SU-DHL-6 (cell line): ENCODE results near the gene GPR22.

Experiments used
- H2AFZ ChIP-seq: fragments of 200-600 bp; sonication (generic); 2 replicates; pipeline ENCODE4 v1.6.1; 2014; ENCODE audit warnings: low read depth, mild to moderate bottlenecking, moderate library complexity, mixed read lengths, antibody characterized with exemption, low read length; ENCODE audit not compliant: severe bottlenecking
- H3F3A ChIP-seq: fragments of 200-600 bp; shearing (Covaris generic); 2 replicates; pipeline ENCODE4 v1.6.0; 2016; ENCODE audit warnings: antibody characterized with exemption, mild to moderate bottlenecking; ENCODE audit not compliant: insufficient read depth
- H3K27ac ChIP-seq: fragments of 200-600 bp; sonication (generic); 2 replicates; pipeline ENCODE4 v1.5.1; 2016; ENCODE audit warnings: low read depth, mild to moderate bottlenecking, low read length, moderate library complexity, mixed read lengths
- H3K27me3 ChIP-seq: fragments of 200-600 bp; sonication (generic), shearing (Covaris generic); 2 replicates; pipeline ENCODE4 v1.6.0; 2014; ENCODE audit warnings: mild to moderate bottlenecking, low read length
- H3K36me3 ChIP-seq: fragments of 200-600 bp; sonication (generic); 2 replicates; pipeline ENCODE4 v1.6.1; 2014; ENCODE audit warnings: mild to moderate bottlenecking, low read length, mixed read lengths
- H3K4me2 ChIP-seq: fragments of 300-600, 200-600 bp; shearing (Covaris generic), sonication (generic); 2 replicates; pipeline ENCODE4 v1.6.0; 2014; ENCODE audit warnings: low read length, low read depth, mild to moderate bottlenecking; ENCODE audit not compliant: poor library complexity, severe bottlenecking
- H3K4me3 ChIP-seq: fragments of 200-600 bp; sonication (generic); 2 replicates; pipeline ENCODE4 v1.5.1; 2014; ENCODE audit warnings: antibody characterized with exemption, low read length, mild to moderate bottlenecking, mixed read lengths; ENCODE audit not compliant: insufficient read depth, poor library complexity, severe bottlenecking
- H3K79me2 ChIP-seq: fragments of 200-600 bp; sonication (generic); 2 replicates; pipeline ENCODE4 v1.6.1; 2014; ENCODE audit warnings: mild to moderate bottlenecking, low read length, moderate library complexity; ENCODE audit not compliant: insufficient read depth
- H3K9ac ChIP-seq: fragments of 200-600 bp; sonication (generic); 2 replicates; pipeline ENCODE4 v1.7.0; 2014; ENCODE audit warnings: mild to moderate bottlenecking, low read length
- H3K9me2 ChIP-seq: fragments of 200-600 bp; sonication (generic); replicated peaks from 2 replicates; pipeline ENCODE4 v1.6.1; 2014; ENCODE audit warnings: low read length; ENCODE audit not compliant: insufficient read depth
- H3K9me3 ChIP-seq: fragments of 200-600 bp; sonication (generic); 2 replicates; pipeline ENCODE4 v1.6.1; 2014; ENCODE audit warnings: low read length, mixed read lengths; ENCODE audit not compliant: insufficient read depth
- H4K20me1 ChIP-seq: fragments of 200-600 bp; sonication (generic); 2 replicates; pipeline ENCODE4 v1.6.1; 2014; ENCODE audit warnings: low read depth, mild to moderate bottlenecking, antibody characterized with exemption, low read length, moderate library complexity, mixed read lengths
- EZH2phosphoT487 ChIP-seq: fragments of 200-600 bp; sonication (generic), shearing (Covaris generic); conservative IDR thresholded peaks from 2 replicates; pipeline ENCODE4 v1.6.1; 2018; ENCODE audit warnings: mild to moderate bottlenecking, antibody characterized with exemption, low read length, moderate library complexity, mixed read lengths
- TF ChIP-seq, protein P1 (sequence below): fragments of 200-600 bp; sonication (generic); IDR thresholded peaks from one replicate; pipeline ENCODE4 v1.5.1; 2017; ENCODE audit warnings: antibody characterized with exemption, mild to moderate bottlenecking, low read length, moderate library complexity; ENCODE audit not compliant: insufficient read depth, poor library complexity, severe bottlenecking

GPR22 gene

DNA sequence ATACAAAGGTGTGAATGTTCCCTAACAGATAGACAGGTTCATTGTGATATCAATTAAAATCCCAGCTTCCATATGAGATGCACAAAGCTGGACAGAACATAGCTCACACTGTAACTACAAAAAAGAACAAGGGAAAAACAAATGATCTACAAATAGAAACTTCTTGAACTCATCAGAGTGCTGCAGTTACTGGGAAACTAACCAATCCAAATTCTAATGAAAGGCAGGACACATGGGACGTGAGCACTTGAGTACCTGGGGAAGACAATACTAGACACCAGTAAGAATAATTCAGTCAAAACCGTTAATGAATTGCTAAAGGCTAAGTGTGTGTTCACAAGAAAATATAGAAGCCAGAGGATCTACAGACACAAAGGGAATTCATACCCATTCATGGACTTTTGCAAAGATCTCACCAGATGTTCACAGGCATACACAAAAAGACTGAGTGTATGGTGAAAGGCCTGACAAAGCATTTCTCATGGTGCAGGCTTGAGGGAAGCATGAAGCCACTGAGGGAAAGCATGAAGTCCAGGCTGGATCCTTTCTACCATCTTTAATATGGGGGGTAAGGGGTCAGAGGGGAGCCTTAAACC lies 7.8 kb upstream of the GPR22 start:
- Histone ChIP-seq H3K36me3 (no peaks in the 10 kb centered on the region), H3K27me3 (no peaks in the 10 kb centered on the region), H2AFZ (no peak overlapping the region), H3K4me3 (no peak overlapping the region), H4K20me1 (no peaks in the 10 kb centered on the region), H3F3A (no peaks in the 10 kb centered on the region), H3K27ac (no peak overlapping the region), H3K4me2 (no peak overlapping the region), H3K9me3 (no peaks in the 10 kb centered on the region), H3K9ac (no peak overlapping the region), H3K79me2 (no peaks in the 10 kb centered on the region), H3K9me2 (no peaks in the 10 kb centered on the region)
- TF ChIP-seq, protein P1, sequence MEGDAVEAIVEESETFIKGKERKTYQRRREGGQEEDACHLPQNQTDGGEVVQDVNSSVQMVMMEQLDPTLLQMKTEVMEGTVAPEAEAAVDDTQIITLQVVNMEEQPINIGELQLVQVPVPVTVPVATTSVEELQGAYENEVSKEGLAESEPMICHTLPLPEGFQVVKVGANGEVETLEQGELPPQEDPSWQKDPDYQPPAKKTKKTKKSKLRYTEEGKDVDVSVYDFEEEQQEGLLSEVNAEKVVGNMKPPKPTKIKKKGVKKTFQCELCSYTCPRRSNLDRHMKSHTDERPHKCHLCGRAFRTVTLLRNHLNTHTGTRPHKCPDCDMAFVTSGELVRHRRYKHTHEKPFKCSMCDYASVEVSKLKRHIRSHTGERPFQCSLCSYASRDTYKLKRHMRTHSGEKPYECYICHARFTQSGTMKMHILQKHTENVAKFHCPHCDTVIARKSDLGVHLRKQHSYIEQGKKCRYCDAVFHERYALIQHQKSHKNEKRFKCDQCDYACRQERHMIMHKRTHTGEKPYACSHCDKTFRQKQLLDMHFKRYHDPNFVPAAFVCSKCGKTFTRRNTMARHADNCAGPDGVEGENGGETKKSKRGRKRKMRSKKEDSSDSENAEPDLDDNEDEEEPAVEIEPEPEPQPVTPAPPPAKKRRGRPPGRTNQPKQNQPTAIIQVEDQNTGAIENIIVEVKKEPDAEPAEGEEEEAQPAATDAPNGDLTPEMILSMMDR = no peak
- no peak for TF ChIP-seq EZH2phosphoT487

DNA sequence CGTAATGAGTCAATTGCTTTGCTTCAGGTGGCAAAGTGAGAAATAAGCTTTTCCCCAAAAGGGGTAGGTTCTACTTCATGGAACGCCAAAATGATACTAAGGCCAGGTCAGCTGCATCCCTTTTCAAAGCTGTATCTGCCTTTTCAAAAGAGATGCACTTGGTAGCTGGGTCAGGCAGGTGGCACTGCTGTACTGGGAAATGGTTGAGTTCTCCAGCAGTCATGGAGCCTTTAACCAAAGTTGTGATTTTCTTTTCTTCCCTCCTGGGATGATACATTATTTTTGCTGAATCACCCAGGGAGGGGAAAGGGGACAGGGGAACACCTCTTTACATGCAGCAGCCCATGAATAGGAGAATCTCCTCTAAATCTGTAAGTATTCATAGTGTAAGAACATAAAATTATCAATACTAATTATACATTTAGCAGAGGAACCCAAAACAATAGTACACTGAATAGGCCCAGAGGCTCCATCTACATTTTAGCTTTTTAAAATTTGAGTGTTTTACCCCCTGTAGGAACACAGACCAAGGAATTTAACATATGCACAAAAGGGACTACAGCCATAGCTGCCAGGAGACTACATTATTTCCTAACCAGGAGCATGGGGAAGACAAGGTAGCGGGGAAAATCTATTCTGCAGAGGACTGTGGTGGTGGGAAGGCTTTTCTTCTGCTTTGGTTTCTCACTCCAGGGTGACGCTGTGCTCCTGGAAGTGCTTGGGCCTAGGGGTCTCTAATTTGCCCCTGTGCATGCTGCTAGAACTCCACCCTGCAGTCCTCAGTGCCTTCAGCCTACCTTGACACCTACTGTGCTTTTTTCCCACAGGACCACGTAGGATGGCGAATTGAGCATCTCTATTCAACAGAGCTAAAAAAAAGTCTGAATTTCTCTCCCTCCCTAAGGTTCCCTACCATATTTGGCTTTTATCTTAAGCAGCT lies 6.4 kb upstream of the GPR22 start:
- H2AFZ ChIP-seq = no peak overlapping the region
- H3K36me3 ChIP-seq = no peaks in the 10 kb centered on the region
- no peaks in the 10 kb centered on the region for H3K9me2 ChIP-seq
- H3K9me3 ChIP-seq = no peaks in the 10 kb centered on the region
- H3K27ac ChIP-seq = no peak overlapping the region
- no peak overlapping the region for H3K4me2 ChIP-seq
- H4K20me1 ChIP-seq = no peaks in the 10 kb centered on the region
- H3K79me2 ChIP-seq = no peaks in the 10 kb centered on the region
- no peak overlapping the region for H3K9ac ChIP-seq
- TF ChIP-seq EZH2phosphoT487 = no peak
- TF ChIP-seq, protein P1 = peak; percentile 72
- no peaks in the 10 kb centered on the region for H3F3A ChIP-seq
- H3K4me3 ChIP-seq = no peak overlapping the region
- no peaks in the 10 kb centered on the region for H3K27me3 ChIP-seq

- no peak overlapping the region for H3K9ac ChIP-seq
- H3K9me2 ChIP-seq = no peaks in the 10 kb centered on the region
These were observed 5.1 kb upstream of the GPR22 start for GRCh38 chr7:107464666-107465226.

More at GRCh38 chr7:107464666-107465226, 5.1 kb upstream of the GPR22 start:
- Histone ChIP-seq H3K9me3 (no peaks in the 10 kb centered on the region), H3K4me2 (no peak overlapping the region), H3K27ac (no peak overlapping the region), H3F3A (no peaks in the 10 kb centered on the region), H3K79me2 (no peaks in the 10 kb centered on the region), H2AFZ (no peak overlapping the region), H3K4me3 (no peak overlapping the region), H3K36me3 (no peaks in the 10 kb centered on the region), H3K27me3 (no peaks in the 10 kb centered on the region), H4K20me1 (no peaks in the 10 kb centered on the region)
- TF ChIP-seq, protein P1 = no peak
- TF ChIP-seq EZH2phosphoT487 = no peak
